Fibroblast of pulmonary artery (primary cell): ENCODE results near the gene LRRC25.

Source experiments
- DNase-seq: peaks from one replicate; pipeline ENCODE4 v3.0.0-alpha.2; 2010; ENCODE audit warnings: low read depth
- H3K4me3 ChIP-seq: replicated peaks from 2 replicates; pipeline ENCODE4 v1.5.1; 2011; ENCODE audit warnings: low read depth, mild to moderate bottlenecking, control low read depth, low read length, moderate library complexity
- TF ChIP-seq, protein P1 (sequence below): IDR thresholded peaks from 2 replicates; pipeline ENCODE4 v1.5.1; 2011; ENCODE audit warnings: mild to moderate bottlenecking, control low read depth, low read length, inconsistent platforms; ENCODE audit errors: missing control alignments

Gene LRRC25

DNA sequence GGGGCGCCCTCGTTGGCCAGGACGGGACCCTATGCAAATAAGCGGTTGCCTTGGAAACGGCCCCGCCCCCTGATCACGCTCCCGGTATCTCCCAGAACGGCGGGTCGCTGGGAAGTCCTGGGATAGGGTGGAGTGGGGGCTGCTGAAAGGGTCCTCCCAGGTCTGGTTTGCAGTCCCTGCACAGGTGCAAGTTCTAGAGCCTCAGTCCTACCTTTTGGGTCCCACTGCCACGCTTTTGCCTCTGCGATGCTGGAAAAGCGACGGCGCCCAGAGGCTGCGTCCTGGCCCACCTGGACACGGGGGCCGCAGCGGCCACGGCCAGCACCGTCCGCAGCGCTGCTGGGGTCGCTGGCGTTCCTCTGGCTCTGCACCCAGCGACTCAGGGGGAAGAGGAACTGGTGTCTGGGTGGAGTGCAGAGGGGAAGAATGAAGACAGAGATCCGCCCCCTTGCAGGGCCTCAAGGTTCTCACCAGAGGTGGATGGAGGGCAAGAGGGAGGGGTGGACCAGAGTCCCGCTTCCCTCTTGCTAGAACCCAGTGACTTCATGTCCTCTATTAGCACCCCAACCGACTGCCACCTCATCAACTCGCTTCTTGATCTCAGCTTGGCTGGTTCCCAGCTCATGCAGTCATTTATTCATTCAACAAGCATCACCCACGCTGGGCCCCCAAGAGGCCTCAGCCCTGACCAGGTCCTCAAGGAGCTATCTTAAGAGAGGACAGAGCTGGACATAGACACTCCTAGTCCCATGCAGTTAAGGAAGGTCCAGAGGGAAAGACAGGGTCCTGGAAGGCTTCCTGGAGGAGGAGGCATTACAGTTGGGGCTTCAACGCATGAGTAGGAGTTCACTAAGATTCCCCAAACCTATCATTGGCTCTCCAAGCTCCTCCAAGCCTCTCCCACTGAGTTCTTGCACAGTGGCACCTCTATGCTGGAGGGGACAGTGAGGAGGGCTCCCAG lies at the start of gene LRRC25:
LRRC25 (minus strand) TSS at position 381 of the 961 bp plus-strand sequence. CDS start 659 bp downstream, outside the sequence.
- DNase-seq = no peak
- TF ChIP-seq, protein P1, sequence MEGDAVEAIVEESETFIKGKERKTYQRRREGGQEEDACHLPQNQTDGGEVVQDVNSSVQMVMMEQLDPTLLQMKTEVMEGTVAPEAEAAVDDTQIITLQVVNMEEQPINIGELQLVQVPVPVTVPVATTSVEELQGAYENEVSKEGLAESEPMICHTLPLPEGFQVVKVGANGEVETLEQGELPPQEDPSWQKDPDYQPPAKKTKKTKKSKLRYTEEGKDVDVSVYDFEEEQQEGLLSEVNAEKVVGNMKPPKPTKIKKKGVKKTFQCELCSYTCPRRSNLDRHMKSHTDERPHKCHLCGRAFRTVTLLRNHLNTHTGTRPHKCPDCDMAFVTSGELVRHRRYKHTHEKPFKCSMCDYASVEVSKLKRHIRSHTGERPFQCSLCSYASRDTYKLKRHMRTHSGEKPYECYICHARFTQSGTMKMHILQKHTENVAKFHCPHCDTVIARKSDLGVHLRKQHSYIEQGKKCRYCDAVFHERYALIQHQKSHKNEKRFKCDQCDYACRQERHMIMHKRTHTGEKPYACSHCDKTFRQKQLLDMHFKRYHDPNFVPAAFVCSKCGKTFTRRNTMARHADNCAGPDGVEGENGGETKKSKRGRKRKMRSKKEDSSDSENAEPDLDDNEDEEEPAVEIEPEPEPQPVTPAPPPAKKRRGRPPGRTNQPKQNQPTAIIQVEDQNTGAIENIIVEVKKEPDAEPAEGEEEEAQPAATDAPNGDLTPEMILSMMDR = no peak
- no peak within 1 kb of the TSS for H3K4me3 ChIP-seq

GRCh38 chr19:18446811-18447359 lies 49.5 kb upstream of the LRRC25 start:
- TF ChIP-seq, protein P1 = no peak
- H3K4me3 ChIP-seq = no peak overlapping the region
- DNase-seq = no peak

DNA sequence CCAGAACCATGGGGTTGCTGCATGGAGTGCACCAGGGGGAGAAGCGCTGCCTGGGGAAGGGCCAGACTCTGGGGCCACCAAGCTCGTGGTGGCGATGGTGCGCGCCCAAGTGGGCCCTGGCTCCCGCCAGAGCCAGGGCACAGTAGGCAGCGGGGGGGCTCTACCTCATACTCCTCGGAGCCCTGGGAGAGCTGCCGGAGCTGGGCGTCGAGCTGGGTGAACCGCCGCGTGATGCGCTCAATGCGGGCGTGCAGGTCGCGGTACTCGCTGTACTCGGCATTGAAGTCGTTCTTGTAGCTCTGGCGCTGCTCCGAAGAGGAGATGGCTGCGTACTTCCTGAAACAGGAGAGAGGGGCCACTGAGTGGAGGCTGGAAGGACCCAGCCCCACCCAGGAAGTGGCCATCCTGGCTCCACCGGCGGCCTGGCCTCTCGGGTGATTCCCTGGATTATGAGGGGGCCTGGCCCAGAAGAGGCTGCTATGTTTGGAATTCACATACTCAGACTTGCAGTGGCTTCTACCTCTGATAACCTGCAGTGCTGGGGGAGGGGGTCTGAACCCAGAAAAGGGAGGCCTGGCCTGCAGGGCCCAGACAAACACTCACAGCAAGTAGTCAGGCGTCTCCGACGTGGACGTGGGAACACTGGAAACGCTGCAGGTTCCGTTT lies 48.9 kb upstream of the LRRC25 start:
- no peak overlapping the region for H3K4me3 ChIP-seq
- no peak for DNase-seq
- TF ChIP-seq, protein P1 = no peak

GRCh38 chr19:18445262-18445948 lies 48.0 kb upstream of the LRRC25 start:
- no peak for DNase-seq
- TF ChIP-seq, protein P1 = no peak
- H3K4me3 ChIP-seq = no peak overlapping the region

- no peak for DNase-seq
- TF ChIP-seq, protein P1 = no peak
- H3K4me3 ChIP-seq = no peak overlapping the region
These were observed 47.1 kb upstream of the LRRC25 start for GRCh38 chr19:18444513-18444912.

DNA sequence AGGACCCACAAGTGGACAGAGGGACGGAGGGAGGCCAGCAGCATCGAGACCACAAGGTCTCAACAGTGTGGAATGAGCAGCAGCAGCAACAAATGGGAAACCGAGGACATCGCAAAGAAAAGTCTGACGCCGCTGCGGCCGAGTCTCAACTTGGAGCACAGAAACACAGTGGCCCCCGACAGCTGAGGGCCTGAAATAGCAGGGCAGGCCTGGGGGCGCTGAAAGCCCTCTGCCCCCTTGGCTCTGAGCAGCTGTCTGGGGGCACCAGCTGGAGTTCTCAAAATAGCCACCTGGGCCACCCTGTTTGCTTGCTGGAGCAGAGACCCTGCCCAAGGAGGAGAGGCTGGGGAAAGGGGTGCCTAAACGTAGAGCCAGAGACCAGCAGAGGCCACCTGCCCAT lies 46.4 kb upstream of the LRRC25 start:
- no peak for DNase-seq
- H3K4me3 ChIP-seq = no peak overlapping the region
- TF ChIP-seq, protein P1 = no peak
